Loucy (cell line): ENCODE data around the gene CDK18.

Experiments
- H2AFZ ChIP-seq: fragments of 200-600 bp; sonication (generic); 2 replicates; pipeline ENCODE4 v1.6.0; 2016; ENCODE audit warnings: antibody characterized with exemption, mild to moderate bottlenecking, low read length, moderate library complexity
- H3F3A ChIP-seq: fragments of 200-600 bp; 2 replicates; pipeline ENCODE4 v1.6.0; 2016; ENCODE audit warnings: antibody characterized with exemption, low read depth, mild to moderate bottlenecking
- H3K27me3 ChIP-seq: fragments of 200-600 bp; sonication (generic); 2 replicates; pipeline ENCODE4 v1.6.1; 2014; ENCODE audit warnings: low read length, mild to moderate bottlenecking; ENCODE audit not compliant: insufficient read depth, poor library complexity, severe bottlenecking
- H3K36me3 ChIP-seq: fragments of 200-600 bp; sonication (generic); 2 replicates; pipeline ENCODE4 v1.6.1; 2016; ENCODE audit warnings: low read length; ENCODE audit not compliant: insufficient read depth
- H3K4me1 ChIP-seq: fragments of 200-600 bp; sonication (generic); 2 replicates; pipeline ENCODE4 v1.5.1; 2014; ENCODE audit warnings: low read length, mild to moderate bottlenecking; ENCODE audit not compliant: insufficient read depth, poor library complexity, severe bottlenecking
- H3K4me2 ChIP-seq: fragments of 200-600 bp; sonication (generic); 2 replicates; pipeline ENCODE4 v1.6.0; 2014; ENCODE audit warnings: antibody characterized with exemption, low read length, low read depth, mild to moderate bottlenecking; ENCODE audit not compliant: poor library complexity, severe bottlenecking
- H3K4me3 ChIP-seq: fragments of 200-600 bp; sonication (generic); 2 replicates; pipeline ENCODE4 v1.5.1; 2014; ENCODE audit warnings: low read length, mild to moderate bottlenecking, mixed read lengths; ENCODE audit not compliant: poor library complexity, severe bottlenecking
- H3K79me2 ChIP-seq: fragments of 200-600 bp; sonication (generic); 2 replicates; pipeline ENCODE4 v1.6.1; 2014; ENCODE audit warnings: low read length; ENCODE audit not compliant: insufficient read depth
- H3K9ac ChIP-seq: fragments of 200-600 bp; sonication (generic); 2 replicates; pipeline ENCODE4 v1.6.0; 2014; ENCODE audit warnings: mild to moderate bottlenecking, low read depth, low read length, moderate library complexity; ENCODE audit not compliant: poor library complexity, severe bottlenecking
- H3K9me2 ChIP-seq: fragments of 200-600 bp; sonication (generic); replicated peaks from 2 replicates; pipeline ENCODE4 v1.6.1; 2016; ENCODE audit warnings: low read depth, low read length, mixed read lengths
- H3K9me3 ChIP-seq: fragments of 200-600 bp; sonication (generic); 2 replicates; pipeline ENCODE4 v1.6.1; 2014; ENCODE audit warnings: mild to moderate bottlenecking, antibody characterized with exemption, low read length, low read depth; ENCODE audit not compliant: insufficient read depth
- H4K20me1 ChIP-seq: fragments of 200-600 bp; sonication (generic); 2 replicates; pipeline ENCODE4 v1.6.0; 2014; ENCODE audit warnings: antibody characterized with exemption, low read length, mild to moderate bottlenecking; ENCODE audit not compliant: insufficient read depth, poor library complexity, severe bottlenecking
- EZH2phosphoT487 ChIP-seq: fragments of 200-600 bp; IDR thresholded peaks from 2 replicates; pipeline ENCODE4 v1.6.1; 2018; ENCODE audit warnings: antibody characterized with exemption, mild to moderate bottlenecking, moderate library complexity, borderline replicate concordance
- TF ChIP-seq, protein P1 (sequence below): fragments of 200-600 bp; sonication (generic); conservative IDR thresholded peaks from 2 replicates; pipeline ENCODE4 v1.5.1; 2014; ENCODE audit warnings: mild to moderate bottlenecking, antibody characterized with exemption, low read length

The CDK18 gene

DNA sequence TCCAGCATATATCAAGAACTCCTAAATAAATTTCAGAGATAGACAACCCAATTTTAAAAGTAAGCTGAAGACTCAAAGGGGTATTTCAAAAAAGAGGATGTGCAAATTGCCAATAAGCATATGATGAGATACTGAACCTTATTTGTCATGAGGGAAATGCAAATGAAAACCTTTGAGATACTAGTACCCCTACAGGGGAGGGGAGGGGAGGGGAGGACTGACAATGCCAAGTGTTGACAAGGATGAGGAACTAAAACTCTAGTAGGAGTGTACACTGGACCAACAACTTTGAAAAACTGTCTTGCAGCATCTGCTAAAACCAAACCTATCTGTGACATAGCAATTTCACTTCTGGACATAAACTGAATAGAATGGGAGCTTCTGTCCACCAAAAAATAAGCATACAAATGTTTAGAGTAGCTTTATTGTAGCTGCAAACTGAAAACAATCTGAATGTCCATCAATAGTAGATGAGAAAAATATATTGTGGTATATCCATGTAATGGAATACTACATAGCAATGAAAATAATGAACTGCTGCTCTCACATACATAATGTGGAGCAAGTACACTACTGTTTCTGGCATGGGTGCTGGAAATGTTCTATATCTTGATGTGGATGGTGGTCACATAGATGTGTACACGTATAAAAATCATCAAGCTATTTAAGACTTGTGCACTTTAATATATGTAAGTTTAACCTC, 57.2 kb downstream of the CDK18 start:
- no peaks in the 10 kb centered on the region for H3K9me2 ChIP-seq
- no peak for TF ChIP-seq EZH2phosphoT487
- TF ChIP-seq, protein P1, sequence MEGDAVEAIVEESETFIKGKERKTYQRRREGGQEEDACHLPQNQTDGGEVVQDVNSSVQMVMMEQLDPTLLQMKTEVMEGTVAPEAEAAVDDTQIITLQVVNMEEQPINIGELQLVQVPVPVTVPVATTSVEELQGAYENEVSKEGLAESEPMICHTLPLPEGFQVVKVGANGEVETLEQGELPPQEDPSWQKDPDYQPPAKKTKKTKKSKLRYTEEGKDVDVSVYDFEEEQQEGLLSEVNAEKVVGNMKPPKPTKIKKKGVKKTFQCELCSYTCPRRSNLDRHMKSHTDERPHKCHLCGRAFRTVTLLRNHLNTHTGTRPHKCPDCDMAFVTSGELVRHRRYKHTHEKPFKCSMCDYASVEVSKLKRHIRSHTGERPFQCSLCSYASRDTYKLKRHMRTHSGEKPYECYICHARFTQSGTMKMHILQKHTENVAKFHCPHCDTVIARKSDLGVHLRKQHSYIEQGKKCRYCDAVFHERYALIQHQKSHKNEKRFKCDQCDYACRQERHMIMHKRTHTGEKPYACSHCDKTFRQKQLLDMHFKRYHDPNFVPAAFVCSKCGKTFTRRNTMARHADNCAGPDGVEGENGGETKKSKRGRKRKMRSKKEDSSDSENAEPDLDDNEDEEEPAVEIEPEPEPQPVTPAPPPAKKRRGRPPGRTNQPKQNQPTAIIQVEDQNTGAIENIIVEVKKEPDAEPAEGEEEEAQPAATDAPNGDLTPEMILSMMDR: no peak
- H3F3A ChIP-seq: no peaks in the 10 kb centered on the region
- H3K4me2 ChIP-seq: no peak overlapping the region
- H3K9me3 ChIP-seq: 0 out of 2 replicates have a peak, but pooled peaks cover 3% of the 10 kb centered on the region
- H2AFZ ChIP-seq: no peak overlapping the region
- H4K20me1 ChIP-seq: no peaks in the 10 kb centered on the region
- H3K4me3 ChIP-seq: no peak overlapping the region
- no peaks in the 10 kb centered on the region for H3K36me3 ChIP-seq
- no peaks in the 10 kb centered on the region for H3K79me2 ChIP-seq
- H3K27me3 ChIP-seq: no peaks in the 10 kb centered on the region
- no peaks in the 10 kb centered on the region for H3K4me1 ChIP-seq
- no peak overlapping the region for H3K9ac ChIP-seq

DNA sequence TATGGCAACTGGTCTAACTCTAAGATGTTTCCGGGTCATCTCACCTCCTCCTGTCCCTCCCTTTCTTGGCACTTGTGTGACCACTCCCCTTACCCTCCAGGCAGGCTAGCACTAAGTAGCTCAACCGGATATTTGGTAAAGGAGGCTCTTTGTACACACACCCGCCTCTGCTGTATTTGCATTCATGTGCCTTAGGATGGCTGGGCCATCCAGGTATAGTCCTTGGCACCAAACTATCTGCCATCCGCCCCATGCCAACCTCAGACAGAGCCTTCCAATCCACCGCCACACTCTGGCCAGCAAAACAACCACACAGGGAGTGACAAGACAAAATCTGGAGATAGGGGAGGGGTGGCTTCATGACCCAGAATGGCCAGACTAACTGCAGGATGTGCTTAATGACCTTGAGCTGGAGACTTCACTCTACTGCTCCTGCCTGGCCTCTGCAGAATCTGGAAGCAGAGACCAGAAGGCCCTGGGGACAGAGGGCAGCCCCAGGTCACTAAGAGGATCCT, 59.5 kb downstream of the CDK18 start:
- H2AFZ ChIP-seq: no peak overlapping the region
- H3K9me2 ChIP-seq: no peaks in the 10 kb centered on the region
- no peaks in the 10 kb centered on the region for H3K4me1 ChIP-seq
- H3K36me3 ChIP-seq: no peaks in the 10 kb centered on the region
- H3K4me3 ChIP-seq: no peak overlapping the region
- H3K27me3 ChIP-seq: no peaks in the 10 kb centered on the region
- TF ChIP-seq EZH2phosphoT487: no peak
- TF ChIP-seq, protein P1: no peak
- no peaks in the 10 kb centered on the region for H4K20me1 ChIP-seq
- H3K4me2 ChIP-seq: no peak overlapping the region
- H3K9ac ChIP-seq: no peak overlapping the region
- H3K9me3 ChIP-seq: 0 out of 2 replicates have a peak, but pooled peaks cover 3% of the 10 kb centered on the region
- no peaks in the 10 kb centered on the region for H3K79me2 ChIP-seq
- H3F3A ChIP-seq: no peaks in the 10 kb centered on the region

DNA sequence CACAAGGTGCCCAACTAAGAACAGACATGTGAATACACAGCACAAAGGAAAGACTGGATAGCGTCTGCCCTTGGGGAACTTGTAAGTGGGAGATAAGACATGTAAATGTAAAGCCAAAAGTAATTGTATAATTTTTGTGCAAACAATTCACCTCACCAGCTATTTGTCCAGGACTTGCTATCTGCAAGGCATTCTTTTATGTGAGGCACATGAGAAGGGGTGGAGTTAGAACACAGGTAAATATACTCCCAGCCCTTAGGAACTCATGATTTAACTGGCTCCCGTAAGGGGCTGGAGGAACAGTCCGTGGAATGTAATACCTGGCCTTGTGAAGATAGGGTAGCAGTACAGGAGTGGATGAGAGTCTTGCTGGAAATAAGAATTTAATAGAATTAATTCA, 61.3 kb downstream of the CDK18 start:
- no peaks in the 10 kb centered on the region for H3F3A ChIP-seq
- no peak overlapping the region for H3K4me2 ChIP-seq
- H3K9me2 ChIP-seq: no peaks in the 10 kb centered on the region
- H3K36me3 ChIP-seq: no peaks in the 10 kb centered on the region
- no peak overlapping the region for H3K9ac ChIP-seq
- no peak overlapping the region for H2AFZ ChIP-seq
- H3K27me3 ChIP-seq: no peaks in the 10 kb centered on the region
- no peaks in the 10 kb centered on the region for H4K20me1 ChIP-seq
- H3K4me1 ChIP-seq: no peaks in the 10 kb centered on the region
- TF ChIP-seq, protein P1: no peak
- TF ChIP-seq EZH2phosphoT487: no peak
- H3K79me2 ChIP-seq: no peaks in the 10 kb centered on the region
- 0 out of 2 replicates have a peak, but pooled peaks cover 3% of the 10 kb centered on the region for H3K9me3 ChIP-seq
- H3K4me3 ChIP-seq: no peak overlapping the region
